Body of pancreas (tissue), 4 donors: ENCODE measurements around the gene BICRA. TPM values are rescaled to one million over a fixed set of nuclear protein-coding genes. Genes with fewer than 3 reads are reported as not detected.

Experiments used
- ATAC-seq: fragments of 150-250 bp; one replicate; pipeline ENCODE4 v1.9.1; 2016
- DNase-seq, 4 donors: peaks; one replicate each; pipeline ENCODE4 v3.0.0-alpha.2; 2019
- H3K27ac ChIP-seq, 4 donors: fragments of 200-600 bp; sonication (generic); 1 replicate in 3 of 4; 2 replicates in 1 of 4; pipeline versions ENCODE4 v1.5.1 to v1.6.1; 2016 to 2019; ENCODE audit warnings: mild to moderate bottlenecking in 1 of 4, mixed read lengths in 1 of 4, moderate library complexity in 1 of 4
- H3K27me3 ChIP-seq, 2 donors: fragments of 200-600 bp; sonication (generic); one replicate each; pipeline ENCODE4 v1.6.0; 2016; ENCODE audit warnings: mild to moderate bottlenecking in 1 of 2
- H3K36me3 ChIP-seq, 2 donors: fragments of 200-600 bp; sonication (generic); replicated peaks in 1 of 2; 2 replicates each; pipeline ENCODE4 v1.5.1; 2016; ENCODE audit warnings: low read depth in 2 of 2; ENCODE audit not compliant: insufficient read depth in 1 of 2
- H3K4me1 ChIP-seq: fragments of 200-600 bp; sonication (generic); one replicate; pipeline ENCODE4 v1.6.0; 2016
- H3K4me3 ChIP-seq, 2 donors: fragments of 200-600 bp; sonication (generic); 1 replicate in 1 of 2; 2 replicates in 1 of 2; pipeline ENCODE4 v1.5.1; 2016 to 2019
- H3K9me3 ChIP-seq, 3 donors: fragments of 200-600 bp; sonication (generic); 1 replicate in 2 of 3; 2 replicates in 1 of 3; pipeline ENCODE4 v1.5.1; 2016
- CTCF ChIP-seq, 7 experiments: fragments of 450-650 bp in 4 of 7; fragments of 200-600 bp in 3 of 7; sonication (generic) in 3 of 7; IDR thresholded peaks; one replicate each; pipeline ENCODE4 v1.5.1; 2016 to 2019; ENCODE audit warnings: antibody characterized with exemption in 7 of 7
- POLR2A ChIP-seq, 3 donors: fragments of 450-650 bp; IDR thresholded peaks; one replicate each; pipeline ENCODE4 v1.6.1; 2016; ENCODE audit warnings: antibody characterized with exemption in 3 of 3, mild to moderate bottlenecking in 2 of 3
- WGBS, 2 donors: methylation state at CpG; one replicate each; pipeline ENCODE4 v1.1.5; 2017; 5-methylcytosine and 5-hydroxymethylcytosine counted together
- intact Hi-C: fragments of 100-400 bp; cut with DNase I; formaldehyde crosslinking; loops from one replicate; pipeline ENCODE4 v1.15.1; 2023
- total RNA-seq, 2 donors: library from RNA; depleted of rRNA; stranded (reverse); fragments of >200 nt; gene quantifications; one replicate each; pipeline ENCODE4 v1.1.0, GENCODE V29; 2016

The BICRA gene
- total RNA-seq, 2 donors from 2014 or later: 2.6 to 26.4 TPM

GRCh38 chr19:47614559-47614958, 5.6 kb downstream of the BICRA start:
- intact Hi-C loops: loop anchor here (5.0 kb wide), 1 partner anchor 38 kb away; no protein-coding TSS in a partner anchor
- no peak overlapping the region for H3K27ac ChIP-seq
- H3K4me3 ChIP-seq: no peak overlapping the region
- H3K27me3 ChIP-seq: no peaks in the 10 kb centered on the region
- 94 to 98% methylated on average over 10 of the region's 10 CpGs for WGBS, 2 donors
- H3K9me3 ChIP-seq: no peaks in the 10 kb centered on the region
- no peak for DNase-seq
- no peak for TF ChIP-seq CTCF (IDR thresholded peaks at IDR 0.05)
- TF ChIP-seq POLR2A (IDR thresholded peaks at IDR 0.05): no peak
- H3K4me1 ChIP-seq: peaks cover 42% of the 10 kb centered on the region
- ATAC-seq: no peak
- no peaks in the 10 kb centered on the region for H3K36me3 ChIP-seq

GRCh38 chr19:47615230-47615629, 6.3 kb downstream of the BICRA start:
- peaks cover 42% of the 10 kb centered on the region for H3K4me1 ChIP-seq

GRCh38 chr19:47615714-47616113, 6.8 kb downstream of the BICRA start:
- H3K36me3 ChIP-seq: no peaks in the 10 kb centered on the region
- H3K27me3 ChIP-seq: no peaks in the 10 kb centered on the region
- no peak for TF ChIP-seq POLR2A (IDR thresholded peaks at IDR 0.05)
- TF ChIP-seq CTCF (IDR thresholded peaks at IDR 0.05): no peak
- peaks cover 38% of the 10 kb centered on the region for H3K4me1 ChIP-seq
- H3K4me3 ChIP-seq: no peak overlapping the region
- DNase-seq: no peak
- 81 to 92% methylated on average over 7 of the region's 7 CpGs for WGBS, 2 donors
- no peak for ATAC-seq
- intact Hi-C loops: no loop called here
- no peak overlapping the region for H3K27ac ChIP-seq
- no peaks in the 10 kb centered on the region for H3K9me3 ChIP-seq

More at GRCh38 chr19:47615230-47615629, 6.3 kb downstream of the BICRA start:
- Histone ChIP-seq H3K9me3 (no peaks in the 10 kb centered on the region), H3K27ac (no peak overlapping the region), H3K36me3 (no peaks in the 10 kb centered on the region), H3K4me3 (no peak overlapping the region), H3K27me3 (no peaks in the 10 kb centered on the region)
- DNase-seq (no peak), ATAC-seq (no peak)
- 85 to 87% methylated on average over 7 of the region's 7 CpGs for WGBS, 2 donors
- intact Hi-C loops: no loop called here
- TF ChIP-seq CTCF (IDR thresholded peaks at IDR 0.05) (no peak), POLR2A (IDR thresholded peaks at IDR 0.05) (no peak)

- Histone ChIP-seq H3K36me3 (no peaks in the 10 kb centered on the region), H3K4me1 (peaks cover 26% of the 10 kb centered on the region), H3K27ac (no peak overlapping the region), H3K4me3 (no peak overlapping the region), H3K27me3 (no peaks in the 10 kb centered on the region), H3K9me3 (no peaks in the 10 kb centered on the region)
- TF ChIP-seq POLR2A (IDR thresholded peaks at IDR 0.05) (no peak), CTCF (IDR thresholded peaks at IDR 0.05) (no peak)
- intact Hi-C loops: no loop called here
- ATAC-seq: peak; percentile 44
- peak; percentile 28 to 58 (median 42) for DNase-seq
- WGBS, 2 donors: 37 to 42% methylated on average over 9 to 14 of the region's 14 CpGs
Observed at GRCh38 chr19:47618771-47619170, 9.8 kb downstream of the BICRA start.

GRCh38 chr19:47619763-47620162, 10.8 kb downstream of the BICRA start:
- no peaks in the 10 kb centered on the region for H3K9me3 ChIP-seq
- peaks cover 29% of the 10 kb centered on the region for H3K4me1 ChIP-seq
- 59 to 64% methylated on average over 6 of the region's 6 CpGs for WGBS, 2 donors
- H3K36me3 ChIP-seq: no peaks in the 10 kb centered on the region
- H3K4me3 ChIP-seq: no peak overlapping the region
- intact Hi-C loops: no loop called here
- ATAC-seq (no peak), DNase-seq (no peak)
- H3K27me3 ChIP-seq: no peaks in the 10 kb centered on the region
- no peak for TF ChIP-seq POLR2A (IDR thresholded peaks at IDR 0.05)
- no peak for TF ChIP-seq CTCF (IDR thresholded peaks at IDR 0.05)
- H3K27ac ChIP-seq: no peak overlapping the region
